Sigmoid colon (tissue), 4 donors: ENCODE results near the gene PBLD.

ENCODE experiments used
- EP300 ChIP-seq, 4 donors: sonication (generic); formaldehyde crosslinking; IDR thresholded peaks; one replicate each; pipeline ENCODE4 v1.6.1; 2017; ENCODE audit warnings: antibody characterized with exemption in 4 of 4
- POLR2A ChIP-seq, 2 donors: fragments of 450-650 bp; IDR thresholded peaks; one replicate each; pipeline ENCODE4 v1.6.1; 2016; ENCODE audit warnings: antibody characterized with exemption in 2 of 2, mild to moderate bottlenecking in 2 of 2, moderate library complexity in 2 of 2
- TF ChIP-seq, protein P1 (sequence below), 4 experiments: fragments of 450-650 bp in 3 of 4; fragments of 200-600 bp in 1 of 4; IDR thresholded peaks; one replicate each; pipeline ENCODE4 v1.5.1; 2016 to 2019; ENCODE audit warnings: antibody characterized with exemption in 4 of 4, mild to moderate bottlenecking in 3 of 4, moderate library complexity in 2 of 4

DNA sequence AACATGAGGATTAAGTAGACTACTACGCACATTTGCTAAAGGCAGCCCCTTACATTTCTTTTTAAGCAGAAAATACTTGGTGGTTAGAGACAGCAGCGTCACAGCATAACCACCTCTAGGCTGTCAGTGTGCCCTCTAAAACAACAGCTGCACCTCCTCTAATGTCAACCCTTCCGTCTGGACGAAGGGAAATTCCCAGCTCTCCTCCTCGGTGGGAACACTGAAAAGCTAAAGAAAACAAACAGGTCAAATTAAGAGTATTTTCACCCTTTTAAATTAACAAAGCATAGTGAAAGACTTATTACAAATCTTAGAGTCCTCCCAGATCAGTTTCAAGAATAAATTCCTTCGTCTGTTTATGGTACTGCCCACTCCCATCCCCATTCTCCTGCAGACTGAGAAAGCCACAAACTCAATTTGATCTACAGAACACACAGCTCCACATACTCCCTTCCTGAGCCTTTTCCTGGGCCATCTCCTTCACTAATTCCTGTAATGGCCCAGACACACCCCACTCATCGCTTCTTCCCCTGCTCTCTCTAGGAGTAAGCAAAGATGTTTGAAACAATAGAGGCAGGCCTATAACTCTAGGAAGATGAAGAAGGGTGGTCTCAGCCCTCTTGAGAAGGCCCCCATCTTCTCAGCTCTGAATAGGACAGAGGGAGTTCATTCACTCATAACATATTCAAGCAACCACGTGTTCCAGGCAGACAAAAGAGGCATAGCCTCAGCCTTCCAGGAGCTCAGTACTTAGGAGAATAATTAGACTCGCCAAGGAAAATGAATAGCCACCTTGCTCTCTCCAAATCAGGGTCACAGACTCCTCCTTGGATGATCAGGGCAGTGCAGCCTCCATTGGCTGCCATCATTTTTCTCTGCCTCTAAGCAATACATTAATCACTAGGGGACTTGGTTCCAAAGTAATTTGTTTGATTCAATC, 48.4 kb downstream of the PBLD start:
- TF ChIP-seq POLR2A (IDR thresholded peaks at IDR 0.05): no peak
- TF ChIP-seq, protein P1, sequence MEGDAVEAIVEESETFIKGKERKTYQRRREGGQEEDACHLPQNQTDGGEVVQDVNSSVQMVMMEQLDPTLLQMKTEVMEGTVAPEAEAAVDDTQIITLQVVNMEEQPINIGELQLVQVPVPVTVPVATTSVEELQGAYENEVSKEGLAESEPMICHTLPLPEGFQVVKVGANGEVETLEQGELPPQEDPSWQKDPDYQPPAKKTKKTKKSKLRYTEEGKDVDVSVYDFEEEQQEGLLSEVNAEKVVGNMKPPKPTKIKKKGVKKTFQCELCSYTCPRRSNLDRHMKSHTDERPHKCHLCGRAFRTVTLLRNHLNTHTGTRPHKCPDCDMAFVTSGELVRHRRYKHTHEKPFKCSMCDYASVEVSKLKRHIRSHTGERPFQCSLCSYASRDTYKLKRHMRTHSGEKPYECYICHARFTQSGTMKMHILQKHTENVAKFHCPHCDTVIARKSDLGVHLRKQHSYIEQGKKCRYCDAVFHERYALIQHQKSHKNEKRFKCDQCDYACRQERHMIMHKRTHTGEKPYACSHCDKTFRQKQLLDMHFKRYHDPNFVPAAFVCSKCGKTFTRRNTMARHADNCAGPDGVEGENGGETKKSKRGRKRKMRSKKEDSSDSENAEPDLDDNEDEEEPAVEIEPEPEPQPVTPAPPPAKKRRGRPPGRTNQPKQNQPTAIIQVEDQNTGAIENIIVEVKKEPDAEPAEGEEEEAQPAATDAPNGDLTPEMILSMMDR (IDR thresholded peaks at IDR 0.05): no peak
- TF ChIP-seq EP300 (IDR thresholded peaks at IDR 0.05): no peak
